Kidney tubule cell (primary cell): Measurements from ENCODE around the gene AHCYL2.
"Not testable (repeated sequence)": the region's sequence is repeated elsewhere in the genome, so short reads cannot be mapped to it uniquely, and the experiment has no call there.

Experiments
- DNase-seq: peaks from one replicate; pipeline ENCODE4 v3.0.0-alpha.2; 2018; ENCODE audit warnings: low spot score

Gene AHCYL2

DNA sequence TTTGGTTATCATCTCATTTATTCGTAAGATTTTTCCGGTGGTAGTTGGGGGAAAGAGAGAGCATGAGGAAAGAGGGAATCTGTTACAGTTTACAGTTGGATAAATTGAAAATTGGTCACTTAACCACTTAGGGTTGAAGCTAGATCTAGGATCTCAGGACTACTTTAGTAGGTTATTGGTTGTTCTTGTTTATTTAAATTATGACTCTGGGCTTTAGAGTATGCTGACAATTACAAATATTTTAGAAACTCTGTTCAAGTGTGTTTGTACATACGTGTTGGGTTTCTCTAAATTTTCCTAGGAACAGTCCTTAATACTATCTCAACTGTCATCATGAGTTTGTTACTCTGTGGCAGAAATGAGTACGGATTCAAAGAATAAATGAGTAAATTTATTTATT is 160.8 kb downstream of the AHCYL2 start:
- no peak for DNase-seq

GRCh38 chr7:129386506-129386905 is 161.7 kb downstream of the AHCYL2 start:
- DNase-seq, result no peak

- DNase-seq, result no peak
Measured at GRCh38 chr7:129387537-129387936, 162.7 kb downstream of the AHCYL2 start.

DNA sequence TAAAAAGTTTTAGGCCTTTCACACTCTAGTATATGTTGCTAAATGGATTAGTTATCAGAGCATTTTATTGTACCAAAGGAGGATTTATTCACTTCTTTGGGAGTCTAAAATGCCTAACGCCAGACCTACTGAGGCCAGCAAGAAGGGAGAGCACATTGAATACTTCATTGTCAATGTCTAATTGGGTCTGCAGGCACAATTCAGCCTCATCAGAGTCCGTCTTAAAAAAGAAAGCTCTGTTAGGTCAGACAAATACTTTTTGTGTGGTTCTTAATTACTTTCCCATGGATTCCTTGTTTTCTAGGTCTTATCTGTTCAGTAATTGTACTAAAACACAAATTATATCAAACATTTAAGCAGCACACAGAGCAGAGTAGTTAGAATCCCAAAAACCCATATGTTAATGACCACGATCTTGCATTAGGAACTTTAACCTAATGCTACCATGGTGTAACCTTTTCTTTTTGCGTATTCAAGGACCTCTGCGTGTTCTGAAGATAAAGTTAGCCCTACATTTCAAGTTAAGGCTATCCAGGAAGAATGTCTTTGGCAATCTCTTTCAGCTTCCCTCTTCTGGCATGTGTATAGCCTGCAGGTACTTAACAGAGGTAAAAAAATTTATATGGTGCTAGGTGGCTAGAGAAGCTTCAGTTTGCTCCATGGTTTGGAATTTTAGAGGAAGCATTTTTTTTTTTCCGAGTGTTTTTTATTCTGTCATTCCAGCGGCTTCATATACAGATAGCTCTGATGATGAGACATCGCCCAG is 163.7 kb downstream of the AHCYL2 start:
- DNase-seq, result no peak

GRCh38 chr7:129389829-129390228 is 165.0 kb downstream of the AHCYL2 start:
- DNase-seq, result no peak

DNA sequence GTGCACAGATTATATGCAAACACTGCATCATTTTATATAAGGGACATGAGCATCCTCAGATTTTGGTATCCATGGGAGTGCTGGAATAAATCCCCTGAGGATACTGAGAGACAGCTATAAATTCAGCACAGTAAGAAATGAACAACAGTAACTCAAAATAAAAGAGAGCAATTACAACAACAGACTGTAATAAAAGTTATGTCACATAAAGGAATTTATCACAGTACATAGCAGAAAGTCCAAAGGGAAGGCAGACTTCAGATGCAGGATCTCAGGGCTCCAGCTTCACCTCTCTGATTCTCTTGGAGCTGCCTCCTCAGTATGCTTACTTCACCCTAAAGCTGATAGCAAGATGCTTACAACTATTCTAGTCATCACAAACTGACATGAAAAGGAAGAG is 165.5 kb downstream of the AHCYL2 start:
- DNase-seq, result no peak

GRCh38 chr7:129391546-129392171 is 166.8 kb downstream of the AHCYL2 start:
- DNase-seq, result no peak

DNA sequence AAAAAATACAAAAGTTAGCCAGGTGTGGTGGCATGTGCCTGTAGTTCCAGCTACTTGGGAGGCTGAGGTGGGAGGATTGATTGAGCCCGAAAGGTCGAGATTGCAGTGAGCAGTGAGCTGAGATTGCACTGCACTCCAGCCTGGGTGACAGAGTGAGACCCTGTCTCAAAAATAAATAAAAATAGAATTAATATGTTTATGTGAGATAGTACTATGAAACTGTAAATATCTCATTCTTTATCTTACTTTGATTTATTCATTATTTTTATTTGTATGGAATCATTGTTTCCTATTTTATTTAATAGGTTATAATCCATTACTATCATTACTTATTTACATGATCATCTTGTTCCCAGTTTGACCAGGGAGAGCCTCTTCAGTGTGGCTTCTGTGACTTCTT is 168.4 kb downstream of the AHCYL2 start:
- no peak for DNase-seq

DNA sequence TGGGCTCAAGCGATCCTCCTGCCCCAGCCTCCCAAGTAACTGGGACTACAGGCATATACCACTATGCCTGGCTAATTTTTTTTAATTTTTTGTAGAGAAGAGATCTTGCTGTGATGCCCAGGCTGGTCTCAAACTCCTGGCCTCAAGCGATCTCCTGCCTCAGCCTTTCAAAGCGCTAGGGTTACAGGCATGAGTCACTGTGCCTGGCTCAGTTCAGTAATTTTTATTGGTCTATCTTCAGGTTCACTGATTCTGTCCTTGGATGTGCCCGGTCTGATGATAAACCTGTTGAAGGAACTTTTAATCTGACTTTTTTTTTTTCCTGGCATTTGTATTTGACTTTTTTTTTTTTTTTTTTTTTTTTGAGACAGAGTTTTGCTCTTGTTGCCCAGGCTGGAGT is 169.3 kb downstream of the AHCYL2 start:
- DNase-seq, result peak; percentile 62

- no peak for DNase-seq
Measured at GRCh38 chr7:129394982-129395914, 170.4 kb downstream of the AHCYL2 start.

DNA sequence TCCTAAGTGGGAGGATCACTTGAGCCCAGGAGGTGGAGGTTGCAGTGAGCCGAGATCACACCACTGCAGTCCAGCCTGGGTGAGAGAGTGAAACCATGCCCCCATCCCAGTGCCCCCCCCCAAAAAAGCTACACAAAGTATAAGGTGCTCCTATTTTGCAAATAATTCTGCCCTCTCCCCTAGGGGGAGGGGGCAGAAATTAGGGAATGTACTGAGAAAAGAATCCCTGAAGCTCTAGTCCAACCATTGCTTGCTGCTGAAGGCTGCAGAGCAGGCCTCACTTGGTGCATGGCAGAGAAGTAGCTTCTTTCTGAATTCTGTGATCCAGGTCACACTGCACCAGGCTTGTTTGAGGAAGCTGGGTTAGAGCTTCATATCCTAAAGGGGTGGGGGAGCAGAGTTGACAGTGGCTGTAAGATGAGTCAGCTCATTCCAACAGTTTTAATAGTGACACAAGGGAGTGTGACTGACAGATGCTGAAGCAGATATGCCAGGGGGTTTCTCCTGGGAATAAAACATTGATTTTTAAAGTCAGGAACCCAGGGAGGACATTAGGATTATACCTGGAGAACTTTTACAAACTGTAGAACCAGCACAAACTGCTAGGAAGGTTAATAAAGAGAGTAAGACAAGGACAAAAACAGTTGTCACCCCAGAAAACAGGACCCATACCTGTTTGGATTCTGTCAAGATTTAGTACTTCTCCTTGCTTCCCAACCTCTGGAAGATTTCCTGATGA is 176.6 kb downstream of the AHCYL2 start:
- peak; percentile 66 for DNase-seq

- DNase-seq, result peak; percentile 16
Measured at GRCh38 chr7:129401967-129402860, 177.4 kb downstream of the AHCYL2 start.

DNA sequence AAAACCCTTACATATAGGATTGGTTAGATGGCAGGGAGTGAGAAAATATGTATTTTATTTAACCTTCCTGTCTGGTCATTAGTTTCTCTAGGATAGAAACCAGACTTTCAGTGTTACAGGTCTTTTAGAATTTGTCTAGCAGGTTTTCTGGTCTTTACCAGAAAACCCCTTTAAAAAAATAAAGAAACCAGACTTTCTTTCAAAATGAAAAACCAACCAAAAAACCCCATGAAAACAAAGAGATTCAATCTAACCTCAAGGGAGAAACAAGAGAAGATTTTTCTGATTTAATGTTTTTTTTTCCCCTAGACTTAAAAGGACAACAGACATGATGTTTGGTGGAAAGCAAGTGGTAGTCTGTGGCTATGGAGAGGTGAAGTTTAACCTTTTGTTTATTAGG is 180.7 kb downstream of the AHCYL2 start:
- no peak for DNase-seq

GRCh38 chr7:129410238-129410637 is 185.4 kb downstream of the AHCYL2 start:
- not testable (repeated sequence) for DNase-seq

- DNase-seq, result no peak
Measured at GRCh38 chr7:129412501-129412900, 187.7 kb downstream of the AHCYL2 start.

- DNase-seq, result no peak
Measured at GRCh38 chr7:129417073-129417472, 192.2 kb downstream of the AHCYL2 start.

DNA sequence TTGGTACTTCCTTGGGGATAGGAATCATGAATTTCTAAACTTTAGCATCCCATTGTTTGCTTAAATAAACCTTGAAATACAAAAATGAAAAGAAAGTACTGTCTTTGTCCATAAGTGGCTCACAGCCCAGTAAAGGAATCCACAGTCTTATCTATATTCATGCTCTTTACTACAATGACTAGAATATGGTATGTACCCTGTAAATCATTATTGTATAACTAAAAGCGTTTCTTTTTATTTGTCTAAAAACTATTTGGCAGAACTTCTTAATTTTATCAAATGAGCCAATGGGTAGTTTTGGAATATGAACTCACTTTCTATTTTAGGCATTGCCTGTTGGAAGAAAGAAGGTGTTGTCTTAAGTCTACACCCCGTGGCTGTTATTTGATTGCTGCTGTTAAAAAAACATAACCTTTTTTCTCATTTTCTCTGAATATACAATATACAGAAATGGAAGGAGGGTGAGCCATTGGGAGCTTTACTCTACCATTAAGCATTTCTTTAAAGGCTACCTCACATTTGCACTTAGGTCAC is 197.0 kb downstream of the AHCYL2 start:
- no peak for DNase-seq

GRCh38 chr7:129422727-129423126 is 197.9 kb downstream of the AHCYL2 start:
- no peak for DNase-seq

DNA sequence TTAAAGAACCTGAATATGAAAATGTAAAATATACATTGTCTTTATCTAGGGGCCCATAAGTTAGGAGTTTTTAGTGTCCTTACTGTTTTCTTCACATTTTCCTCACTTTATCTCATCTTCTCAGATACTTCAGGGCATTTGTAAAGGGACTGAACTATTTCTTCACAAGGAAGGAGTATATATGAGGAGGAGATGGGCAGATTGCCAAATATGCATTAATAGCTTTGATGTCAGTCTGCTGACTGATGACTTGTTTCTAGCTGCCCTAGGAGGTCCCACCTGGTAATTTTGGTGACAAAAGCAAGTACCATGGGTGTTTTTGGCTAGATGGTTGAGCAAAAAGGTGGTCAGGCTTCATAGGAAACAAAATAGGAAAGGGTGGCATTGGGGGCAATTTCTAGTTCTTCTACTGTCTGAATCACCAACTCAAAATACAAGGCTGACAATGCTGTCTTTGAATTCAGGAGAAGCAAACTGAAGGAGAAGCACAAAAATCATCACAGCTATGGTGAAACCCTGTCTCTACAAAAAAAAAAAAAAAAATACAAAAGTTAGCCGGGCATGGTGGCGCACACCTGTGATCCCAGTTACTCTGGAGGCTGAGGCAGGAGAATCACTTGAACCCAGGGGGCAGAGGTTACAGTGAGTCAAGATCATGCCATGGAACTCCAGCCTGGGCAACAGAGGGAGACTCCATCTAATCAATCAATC is 199.0 kb downstream of the AHCYL2 start:
- peak; percentile 38 for DNase-seq

GRCh38 chr7:129426482-129426881 is 201.7 kb downstream of the AHCYL2 start:
- DNase-seq, result no peak
